Neural progenitor cell (in vitro differentiated cells): ENCODE data around the gene NDUFA3.

Source experiments
- EZH2 ChIP-seq: fragments of 200-600 bp; sonication (generic); IDR thresholded peaks from 2 replicates; pipeline ENCODE4 v1.6.1; 2017; ENCODE audit warnings: antibody characterized with exemption, mild to moderate bottlenecking, moderate library complexity
- EZH2phosphoT487 ChIP-seq: fragments of 200-600 bp; sonication (generic); IDR thresholded peaks from 2 replicates; pipeline ENCODE4 v1.6.1; 2017; ENCODE audit warnings: antibody characterized with exemption
- TF ChIP-seq, protein P1 (sequence below): fragments of 200-600 bp; sonication (generic); IDR thresholded peaks from 2 replicates; pipeline ENCODE4 v1.5.1; 2017; ENCODE audit warnings: antibody characterized with exemption, mild to moderate bottlenecking

DNA sequence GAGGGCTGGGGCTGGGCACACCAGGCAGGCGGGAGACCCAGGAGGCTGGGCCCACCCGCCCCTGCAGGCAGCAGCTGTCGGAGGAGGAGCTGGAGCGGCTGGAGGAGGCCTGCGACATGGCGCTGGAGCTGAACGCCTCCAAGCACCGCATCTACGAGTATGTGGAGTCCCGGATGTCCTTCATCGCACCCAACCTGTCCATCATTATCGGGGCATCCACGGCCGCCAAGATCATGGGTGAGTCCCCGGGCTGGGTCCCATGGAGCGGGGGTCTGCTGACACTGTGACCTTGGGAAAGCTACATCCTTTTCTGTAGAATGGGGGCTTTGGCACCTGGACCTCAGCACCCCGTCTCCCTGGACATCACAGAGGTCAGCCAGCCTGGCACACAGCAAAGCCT is 21.0 kb downstream of the NDUFA3 start:
- TF ChIP-seq, protein P1, sequence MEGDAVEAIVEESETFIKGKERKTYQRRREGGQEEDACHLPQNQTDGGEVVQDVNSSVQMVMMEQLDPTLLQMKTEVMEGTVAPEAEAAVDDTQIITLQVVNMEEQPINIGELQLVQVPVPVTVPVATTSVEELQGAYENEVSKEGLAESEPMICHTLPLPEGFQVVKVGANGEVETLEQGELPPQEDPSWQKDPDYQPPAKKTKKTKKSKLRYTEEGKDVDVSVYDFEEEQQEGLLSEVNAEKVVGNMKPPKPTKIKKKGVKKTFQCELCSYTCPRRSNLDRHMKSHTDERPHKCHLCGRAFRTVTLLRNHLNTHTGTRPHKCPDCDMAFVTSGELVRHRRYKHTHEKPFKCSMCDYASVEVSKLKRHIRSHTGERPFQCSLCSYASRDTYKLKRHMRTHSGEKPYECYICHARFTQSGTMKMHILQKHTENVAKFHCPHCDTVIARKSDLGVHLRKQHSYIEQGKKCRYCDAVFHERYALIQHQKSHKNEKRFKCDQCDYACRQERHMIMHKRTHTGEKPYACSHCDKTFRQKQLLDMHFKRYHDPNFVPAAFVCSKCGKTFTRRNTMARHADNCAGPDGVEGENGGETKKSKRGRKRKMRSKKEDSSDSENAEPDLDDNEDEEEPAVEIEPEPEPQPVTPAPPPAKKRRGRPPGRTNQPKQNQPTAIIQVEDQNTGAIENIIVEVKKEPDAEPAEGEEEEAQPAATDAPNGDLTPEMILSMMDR = no peak
- TF ChIP-seq EZH2 = no peak
- TF ChIP-seq EZH2phosphoT487 = no peak
